Measurements from ENCODE around the gene CBX7. TPM values are rescaled to one million over a fixed set of nuclear protein-coding genes. Genes with fewer than 3 reads are reported as not detected.

Gene CBX7
- total and polyA plus RNA-seq, 2 donors from 2014 or later, result 39.3 to 65.2 TPM

DNA sequence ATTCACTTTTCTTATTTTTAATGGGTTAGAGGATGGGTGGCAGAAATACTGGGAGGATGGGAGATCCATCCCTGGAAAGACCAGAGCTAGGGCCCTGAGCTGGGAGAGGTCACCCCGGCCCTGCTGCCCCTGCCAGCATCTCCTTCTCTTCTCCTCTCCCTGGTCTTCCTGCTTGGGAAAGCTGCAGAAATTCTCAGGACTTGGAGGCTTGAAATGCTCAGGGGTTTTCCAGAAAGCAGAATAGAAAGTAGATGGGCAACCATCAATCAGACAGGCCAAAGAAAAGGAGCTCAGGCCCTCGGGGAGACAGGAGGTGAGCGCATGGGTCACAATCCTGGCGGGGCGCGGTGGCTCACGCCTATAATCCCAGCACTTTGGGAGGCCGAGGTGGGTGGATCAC is 53.9 kb downstream of the CBX7 start:
- Histone ChIP-seq H3K27me3 (ENCODE audit: control insufficient read depth, insufficient read depth, low read length) (no peaks in the 10 kb centered on the region), H3K9ac (ENCODE audit: low read length in 3 of 3) (no peak overlapping the region), H3K9me3 (ENCODE audit: control insufficient read depth in 2 of 3, insufficient read depth in 1 of 3, low read length in 3 of 3) (no peaks in the 10 kb centered on the region), H3K36me3 (ENCODE audit: control insufficient read depth in 2 of 3, insufficient read depth in 3 of 3, low read length in 3 of 3) (no peaks in the 10 kb centered on the region), H3K4me3 (ENCODE audit: low read length in 3 of 3) (no peak overlapping the region), H3K4me1 (ENCODE audit: control insufficient read depth in 2 of 3, insufficient read depth in 2 of 3, low read depth in 1 of 3, low read length in 3 of 3) (peaks cover 0 to 4% (median 0%) of the 10 kb centered on the region in 3 donors), H3K27ac (ENCODE audit: low read depth in 2 of 2, low read length in 2 of 2) (no peak overlapping the region)
- DNase-seq (no peak), FAIRE-seq (no peak)
- TF ChIP-seq, protein P1, sequence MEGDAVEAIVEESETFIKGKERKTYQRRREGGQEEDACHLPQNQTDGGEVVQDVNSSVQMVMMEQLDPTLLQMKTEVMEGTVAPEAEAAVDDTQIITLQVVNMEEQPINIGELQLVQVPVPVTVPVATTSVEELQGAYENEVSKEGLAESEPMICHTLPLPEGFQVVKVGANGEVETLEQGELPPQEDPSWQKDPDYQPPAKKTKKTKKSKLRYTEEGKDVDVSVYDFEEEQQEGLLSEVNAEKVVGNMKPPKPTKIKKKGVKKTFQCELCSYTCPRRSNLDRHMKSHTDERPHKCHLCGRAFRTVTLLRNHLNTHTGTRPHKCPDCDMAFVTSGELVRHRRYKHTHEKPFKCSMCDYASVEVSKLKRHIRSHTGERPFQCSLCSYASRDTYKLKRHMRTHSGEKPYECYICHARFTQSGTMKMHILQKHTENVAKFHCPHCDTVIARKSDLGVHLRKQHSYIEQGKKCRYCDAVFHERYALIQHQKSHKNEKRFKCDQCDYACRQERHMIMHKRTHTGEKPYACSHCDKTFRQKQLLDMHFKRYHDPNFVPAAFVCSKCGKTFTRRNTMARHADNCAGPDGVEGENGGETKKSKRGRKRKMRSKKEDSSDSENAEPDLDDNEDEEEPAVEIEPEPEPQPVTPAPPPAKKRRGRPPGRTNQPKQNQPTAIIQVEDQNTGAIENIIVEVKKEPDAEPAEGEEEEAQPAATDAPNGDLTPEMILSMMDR (IDR thresholded peaks at IDR 0.05; ENCODE audit: borderline replicate concordance, extremely low read depth, insufficient read depth), result no peak
- intact Hi-C loops (cut with DNase I), result no loop called here

DNA sequence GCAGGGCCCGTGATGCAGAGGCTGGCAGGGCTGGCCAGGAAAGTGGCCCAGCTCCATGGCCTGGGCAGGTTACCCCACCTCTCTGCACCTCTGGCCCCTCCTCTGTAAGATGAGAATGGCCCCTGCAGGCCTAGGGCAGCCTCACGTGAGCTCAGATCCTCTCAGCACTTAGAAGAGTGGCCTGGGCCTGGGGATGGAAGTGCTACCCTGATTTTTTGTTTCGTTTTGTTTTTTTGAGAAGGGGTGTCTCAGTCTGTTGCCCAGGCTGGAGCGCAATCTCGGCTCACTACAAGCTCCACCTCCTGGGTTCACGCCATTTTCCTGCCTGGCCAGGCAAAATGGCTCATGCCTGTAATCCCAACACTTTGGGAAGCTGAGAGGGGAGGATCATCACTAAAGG is 54.5 kb downstream of the CBX7 start:
- Histone ChIP-seq H3K9ac (ENCODE audit: low read length in 3 of 3) (no peak overlapping the region), H3K4me3 (ENCODE audit: low read length in 3 of 3) (no peak overlapping the region), H3K27ac (ENCODE audit: low read depth in 2 of 2, low read length in 2 of 2) (no peak overlapping the region), H3K4me1 (ENCODE audit: control insufficient read depth in 2 of 3, insufficient read depth in 2 of 3, low read depth in 1 of 3, low read length in 3 of 3) (peaks cover 0 to 4% (median 0%) of the 10 kb centered on the region in 3 donors), H3K9me3 (ENCODE audit: control insufficient read depth in 2 of 3, insufficient read depth in 1 of 3, low read length in 3 of 3) (no peaks in the 10 kb centered on the region), H3K36me3 (ENCODE audit: control insufficient read depth in 2 of 3, insufficient read depth in 3 of 3, low read length in 3 of 3) (no peaks in the 10 kb centered on the region), H3K27me3 (ENCODE audit: control insufficient read depth, insufficient read depth, low read length) (no peaks in the 10 kb centered on the region)
- no peak for FAIRE-seq
- intact Hi-C loops (cut with DNase I), result no loop called here
- DNase-seq, result peak in 2 of 5 donors; percentile 32 to 49
- TF ChIP-seq, protein P1 (IDR thresholded peaks at IDR 0.05; ENCODE audit: borderline replicate concordance, extremely low read depth, insufficient read depth), result no peak

DNA sequence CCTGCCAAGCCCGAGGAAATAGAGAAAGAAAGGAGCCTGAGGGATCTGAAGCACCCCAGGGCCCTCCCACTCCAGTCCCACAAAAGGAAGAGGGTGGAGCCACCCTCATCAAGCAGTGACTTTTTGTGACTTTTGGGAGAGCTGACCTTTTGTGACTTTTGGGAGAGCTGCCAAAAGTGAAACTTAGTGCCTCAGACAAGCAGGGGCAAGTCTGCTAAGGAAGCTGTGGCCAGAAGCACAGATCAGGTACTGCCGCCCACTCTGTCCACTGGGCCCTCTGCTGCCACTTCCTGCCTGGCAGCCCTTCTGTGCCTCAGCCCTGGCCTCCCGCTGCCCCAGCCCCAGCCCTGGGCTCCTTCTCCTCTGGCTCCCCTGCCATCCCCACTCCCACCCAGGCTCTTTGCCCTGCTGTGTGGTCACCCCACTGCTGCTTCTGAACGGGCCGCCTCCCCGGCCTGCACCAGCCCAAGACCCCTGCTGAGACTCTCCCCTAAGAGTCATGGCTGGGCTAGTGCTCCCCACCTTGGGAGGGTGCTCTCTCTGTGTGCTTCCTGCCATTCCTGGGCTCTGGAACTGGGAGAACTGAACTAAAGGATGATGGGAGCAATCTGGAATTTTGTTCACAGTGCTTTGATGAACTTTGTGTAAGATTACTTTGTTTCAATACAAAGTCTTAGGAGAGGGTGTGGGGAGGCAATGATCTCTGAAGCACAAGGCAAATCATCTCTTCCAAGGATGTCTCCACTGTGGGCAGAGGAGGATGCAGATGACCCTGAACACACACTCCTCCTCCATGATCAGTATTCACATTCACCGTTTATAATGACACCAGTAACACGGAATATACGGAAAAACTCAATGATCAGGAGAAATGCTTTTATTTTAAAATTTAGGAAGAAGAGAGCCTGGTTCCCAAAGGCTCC is 55.1 kb downstream of the CBX7 start, which contains the start of gene APOBEC3H:
Gene APOBEC3H (plus strand): TSS at position 147 of the 923 bp plus-strand sequence. CDS start 3,035 bp downstream, outside the sequence.
- no peak for FAIRE-seq
- H3K27me3 ChIP-seq (ENCODE audit: control insufficient read depth, insufficient read depth, low read length), result no peaks in the 10 kb centered on the region
- DNase-seq, result no peak
- no peak within 1 kb of the TSS for H3K27ac ChIP-seq (ENCODE audit: low read depth in 2 of 2, low read length in 2 of 2)
- TF ChIP-seq, protein P1 (IDR thresholded peaks at IDR 0.05; ENCODE audit: borderline replicate concordance, extremely low read depth, insufficient read depth), result no peak
- no peak within 1 kb of the TSS for H3K4me3 ChIP-seq (ENCODE audit: low read length in 3 of 3)
- peaks cover 0 to 4% (median 0%) of the 10 kb centered on the region in 3 donors for H3K4me1 ChIP-seq (ENCODE audit: control insufficient read depth in 2 of 3, insufficient read depth in 2 of 3, low read depth in 1 of 3, low read length in 3 of 3)
- H3K9me3 ChIP-seq (ENCODE audit: control insufficient read depth in 2 of 3, insufficient read depth in 1 of 3, low read length in 3 of 3), result no peaks in the 10 kb centered on the region
- intact Hi-C loops (cut with DNase I), result no loop called here
- H3K36me3 ChIP-seq (ENCODE audit: control insufficient read depth in 2 of 3, insufficient read depth in 3 of 3, low read length in 3 of 3), result no peaks in the 10 kb centered on the region
- no peak within 1 kb of the TSS for H3K9ac ChIP-seq (ENCODE audit: low read length in 3 of 3)
